Measurements from ENCODE around the gene MAPT.
A peak's percentile ranks its signal among the peaks of the same experiment; 100 is the strongest.
"Not testable (repeated sequence)": the region's sequence is repeated elsewhere in the genome, so short reads cannot be mapped to it uniquely, and the experiment has no call there.

Gene MAPT

DNA sequence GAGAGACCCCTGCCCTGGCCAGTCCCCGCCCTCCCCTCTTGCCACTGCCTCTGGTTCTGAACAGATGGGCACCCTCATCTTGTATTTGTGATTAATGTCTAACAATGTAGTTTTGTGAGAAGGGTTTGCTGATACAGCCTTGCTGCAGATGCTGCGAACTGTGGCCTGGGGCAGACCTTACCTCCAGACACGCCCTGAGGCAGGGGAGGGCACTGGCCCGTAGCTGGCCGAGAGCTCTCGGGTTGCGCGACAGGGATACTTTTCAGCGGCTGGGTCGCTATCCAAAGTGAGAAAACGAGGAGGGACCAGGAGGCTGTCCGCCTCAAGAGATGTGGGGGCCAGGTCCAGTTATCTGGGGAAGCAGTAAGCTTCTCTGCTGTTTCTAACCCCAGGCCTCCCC is 126.6 kb downstream of the MAPT start:
- Histone ChIP-seq H3K4me3 (ENCODE audit: low read depth in 1 of 5, low read length in 5 of 5) (no peak overlapping the region), H3K9me3 (ENCODE audit: control insufficient read depth in 5 of 5, low read length in 5 of 5) (no peaks in the 10 kb centered on the region), H3K36me3 (ENCODE audit: control insufficient read depth in 5 of 5, insufficient read depth in 5 of 5, low read length in 5 of 5) (peaks cover 0 to 28% (median 8%) of the 10 kb centered on the region in 5 donors), H3K27me3 (ENCODE audit: control insufficient read depth in 5 of 5, insufficient read depth in 4 of 5, low read length in 5 of 5) (no peaks in the 10 kb centered on the region), H3K27ac (ENCODE audit: low read depth, low read length) (no peak overlapping the region), H3K9ac (ENCODE audit: low read length in 5 of 5) (no peak overlapping the region), H3K4me1 (ENCODE audit: control insufficient read depth in 5 of 5, insufficient read depth in 5 of 5, low read length in 5 of 5) (peaks cover 4 to 18% (median 12%) of the 10 kb centered on the region in 5 donors)

GRCh38 chr17:46023366-46023765 is 129.0 kb downstream of the MAPT start:
- not testable (repeated sequence) for H3K27me3 ChIP-seq (ENCODE audit: control insufficient read depth in 5 of 5, insufficient read depth in 4 of 5, low read length in 5 of 5); H3K27ac ChIP-seq (ENCODE audit: low read depth, low read length); H3K9me3 ChIP-seq (ENCODE audit: control insufficient read depth in 5 of 5, low read length in 5 of 5); H3K9ac ChIP-seq (ENCODE audit: low read length in 5 of 5); H3K4me3 ChIP-seq (ENCODE audit: low read depth in 1 of 5, low read length in 5 of 5)
- peaks cover 0 to 40% (median 23%) of the 10 kb centered on the region in 5 donors for H3K36me3 ChIP-seq (ENCODE audit: control insufficient read depth in 5 of 5, insufficient read depth in 5 of 5, low read length in 5 of 5)
- H3K4me1 ChIP-seq (ENCODE audit: control insufficient read depth in 5 of 5, insufficient read depth in 5 of 5, low read length in 5 of 5), result peaks cover 6 to 37% (median 21%) of the 10 kb centered on the region in 5 donors

DNA sequence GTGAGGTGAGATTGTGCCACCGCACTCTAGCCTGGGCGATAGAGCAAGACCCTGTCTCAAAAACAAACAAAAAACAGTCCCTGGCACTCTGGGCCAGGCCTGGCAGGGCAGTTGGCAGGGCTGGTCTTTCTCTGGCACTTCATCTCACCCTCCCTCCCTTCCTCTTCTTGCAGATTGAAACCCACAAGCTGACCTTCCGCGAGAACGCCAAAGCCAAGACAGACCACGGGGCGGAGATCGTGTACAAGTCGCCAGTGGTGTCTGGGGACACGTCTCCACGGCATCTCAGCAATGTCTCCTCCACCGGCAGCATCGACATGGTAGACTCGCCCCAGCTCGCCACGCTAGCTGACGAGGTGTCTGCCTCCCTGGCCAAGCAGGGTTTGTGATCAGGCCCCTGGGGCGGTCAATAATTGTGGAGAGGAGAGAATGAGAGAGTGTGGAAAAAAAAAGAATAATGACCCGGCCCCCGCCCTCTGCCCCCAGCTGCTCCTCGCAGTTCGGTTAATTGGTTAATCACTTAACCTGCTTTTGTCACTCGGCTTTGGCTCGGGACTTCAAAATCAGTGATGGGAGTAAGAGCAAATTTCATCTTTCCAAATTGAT is 129.5 kb downstream of the MAPT start:
- Histone ChIP-seq H3K4me1 (ENCODE audit: control insufficient read depth in 5 of 5, insufficient read depth in 5 of 5, low read length in 5 of 5) (peaks cover 6 to 39% (median 19%) of the 10 kb centered on the region in 5 donors), H3K36me3 (ENCODE audit: control insufficient read depth in 5 of 5, insufficient read depth in 5 of 5, low read length in 5 of 5) (peaks cover 0 to 40% (median 26%) of the 10 kb centered on the region in 5 donors), H3K9me3 (ENCODE audit: control insufficient read depth in 5 of 5, low read length in 5 of 5) (no peaks in the 10 kb centered on the region), H3K4me3 (ENCODE audit: low read depth in 1 of 5, low read length in 5 of 5) (no peak overlapping the region), H3K27me3 (ENCODE audit: control insufficient read depth in 5 of 5, insufficient read depth in 4 of 5, low read length in 5 of 5) (no peaks in the 10 kb centered on the region), H3K27ac (ENCODE audit: low read depth, low read length) (no peak overlapping the region), H3K9ac (ENCODE audit: low read length in 5 of 5) (no peak overlapping the region)

- H3K9ac ChIP-seq (ENCODE audit: low read length in 5 of 5), result no peak overlapping the region
- no peak overlapping the region for H3K4me3 ChIP-seq (ENCODE audit: low read depth in 1 of 5, low read length in 5 of 5)
- H3K9me3 ChIP-seq (ENCODE audit: control insufficient read depth in 5 of 5, low read length in 5 of 5), result no peaks in the 10 kb centered on the region
- no peaks in the 10 kb centered on the region for H3K27me3 ChIP-seq (ENCODE audit: control insufficient read depth in 5 of 5, insufficient read depth in 4 of 5, low read length in 5 of 5)
- H3K4me1 ChIP-seq (ENCODE audit: control insufficient read depth in 5 of 5, insufficient read depth in 5 of 5, low read length in 5 of 5), result peaks cover 6 to 39% (median 19%) of the 10 kb centered on the region in 5 donors
- no peak overlapping the region for H3K27ac ChIP-seq (ENCODE audit: low read depth, low read length)
- peaks cover 0 to 40% (median 27%) of the 10 kb centered on the region in 5 donors for H3K36me3 ChIP-seq (ENCODE audit: control insufficient read depth in 5 of 5, insufficient read depth in 5 of 5, low read length in 5 of 5)
These were observed 130.2 kb downstream of the MAPT start for GRCh38 chr17:46024590-46024989.

DNA sequence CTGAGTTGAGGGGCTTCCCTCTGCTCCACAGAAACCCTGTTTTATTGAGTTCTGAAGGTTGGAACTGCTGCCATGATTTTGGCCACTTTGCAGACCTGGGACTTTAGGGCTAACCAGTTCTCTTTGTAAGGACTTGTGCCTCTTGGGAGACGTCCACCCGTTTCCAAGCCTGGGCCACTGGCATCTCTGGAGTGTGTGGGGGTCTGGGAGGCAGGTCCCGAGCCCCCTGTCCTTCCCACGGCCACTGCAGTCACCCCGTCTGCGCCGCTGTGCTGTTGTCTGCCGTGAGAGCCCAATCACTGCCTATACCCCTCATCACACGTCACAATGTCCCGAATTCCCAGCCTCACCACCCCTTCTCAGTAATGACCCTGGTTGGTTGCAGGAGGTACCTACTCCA is 130.7 kb downstream of the MAPT start:
- Histone ChIP-seq H3K27ac (ENCODE audit: low read depth, low read length) (no peak overlapping the region), H3K9me3 (ENCODE audit: control insufficient read depth in 5 of 5, low read length in 5 of 5) (no peaks in the 10 kb centered on the region), H3K27me3 (ENCODE audit: control insufficient read depth in 5 of 5, insufficient read depth in 4 of 5, low read length in 5 of 5) (no peaks in the 10 kb centered on the region), H3K4me3 (ENCODE audit: low read depth in 1 of 5, low read length in 5 of 5) (no peak overlapping the region), H3K4me1 (ENCODE audit: control insufficient read depth in 5 of 5, insufficient read depth in 5 of 5, low read length in 5 of 5) (peaks cover 6 to 38% (median 19%) of the 10 kb centered on the region in 5 donors), H3K9ac (ENCODE audit: low read length in 5 of 5) (no peak overlapping the region), H3K36me3 (ENCODE audit: control insufficient read depth in 5 of 5, insufficient read depth in 5 of 5, low read length in 5 of 5) (peaks cover 0 to 40% (median 29%) of the 10 kb centered on the region in 5 donors)

DNA sequence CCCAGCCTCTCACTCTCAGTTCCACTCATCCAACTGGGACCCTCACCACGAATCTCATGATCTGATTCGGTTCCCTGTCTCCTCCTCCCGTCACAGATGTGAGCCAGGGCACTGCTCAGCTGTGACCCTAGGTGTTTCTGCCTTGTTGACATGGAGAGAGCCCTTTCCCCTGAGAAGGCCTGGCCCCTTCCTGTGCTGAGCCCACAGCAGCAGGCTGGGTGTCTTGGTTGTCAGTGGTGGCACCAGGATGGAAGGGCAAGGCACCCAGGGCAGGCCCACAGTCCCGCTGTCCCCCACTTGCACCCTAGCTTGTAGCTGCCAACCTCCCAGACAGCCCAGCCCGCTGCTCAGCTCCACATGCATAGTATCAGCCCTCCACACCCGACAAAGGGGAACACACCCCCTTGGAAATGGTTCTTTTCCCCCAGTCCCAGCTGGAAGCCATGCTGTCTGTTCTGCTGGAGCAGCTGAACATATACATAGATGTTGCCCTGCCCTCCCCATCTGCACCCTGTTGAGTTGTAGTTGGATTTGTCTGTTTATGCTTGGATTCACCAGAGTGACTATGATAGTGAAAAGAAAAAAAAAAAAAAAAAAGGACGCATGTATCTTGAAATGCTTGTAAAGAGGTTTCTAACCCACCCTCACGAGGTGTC is 131.3 kb downstream of the MAPT start:
- Histone ChIP-seq H3K36me3 (ENCODE audit: control insufficient read depth in 5 of 5, insufficient read depth in 5 of 5, low read length in 5 of 5) (peaks cover 0 to 45% (median 33%) of the 10 kb centered on the region in 5 donors), H3K27ac (ENCODE audit: low read depth, low read length) (no peak overlapping the region), H3K9me3 (ENCODE audit: control insufficient read depth in 5 of 5, low read length in 5 of 5) (no peaks in the 10 kb centered on the region), H3K9ac (ENCODE audit: low read length in 5 of 5) (peak overlapping the region in 1 of 5 donors; percentile 5), H3K4me3 (ENCODE audit: low read depth in 1 of 5, low read length in 5 of 5) (no peak overlapping the region), H3K27me3 (ENCODE audit: control insufficient read depth in 5 of 5, insufficient read depth in 4 of 5, low read length in 5 of 5) (no peaks in the 10 kb centered on the region), H3K4me1 (ENCODE audit: control insufficient read depth in 5 of 5, insufficient read depth in 5 of 5, low read length in 5 of 5) (peaks cover 4 to 35% (median 19%) of the 10 kb centered on the region in 5 donors)

- Histone ChIP-seq H3K4me3 (ENCODE audit: low read depth in 1 of 5, low read length in 5 of 5) (no peak overlapping the region), H3K9ac (ENCODE audit: low read length in 5 of 5) (no peak overlapping the region), H3K36me3 (ENCODE audit: control insufficient read depth in 5 of 5, insufficient read depth in 5 of 5, low read length in 5 of 5) (peaks cover 0 to 53% (median 40%) of the 10 kb centered on the region in 5 donors), H3K27me3 (ENCODE audit: control insufficient read depth in 5 of 5, insufficient read depth in 4 of 5, low read length in 5 of 5) (no peaks in the 10 kb centered on the region), H3K27ac (ENCODE audit: low read depth, low read length) (no peak overlapping the region), H3K9me3 (ENCODE audit: control insufficient read depth in 5 of 5, low read length in 5 of 5) (no peaks in the 10 kb centered on the region), H3K4me1 (ENCODE audit: control insufficient read depth in 5 of 5, insufficient read depth in 5 of 5, low read length in 5 of 5) (peaks cover 4 to 35% (median 19%) of the 10 kb centered on the region in 5 donors)
These were observed 132.1 kb downstream of the MAPT start for GRCh38 chr17:46026166-46027047.

GRCh38 chr17:46027048-46027975 is 133.0 kb downstream of the MAPT start:
- Histone ChIP-seq H3K27ac (ENCODE audit: low read depth, low read length) (no peak overlapping the region), H3K36me3 (ENCODE audit: control insufficient read depth in 5 of 5, insufficient read depth in 5 of 5, low read length in 5 of 5) (peaks cover 1 to 60% (median 50%) of the 10 kb centered on the region in 5 donors), H3K4me1 (ENCODE audit: control insufficient read depth in 5 of 5, insufficient read depth in 5 of 5, low read length in 5 of 5) (peaks cover 4 to 35% (median 19%) of the 10 kb centered on the region in 5 donors)

GRCh38 chr17:46027976-46028325 is 133.6 kb downstream of the MAPT start:
- Histone ChIP-seq H3K4me1 (ENCODE audit: control insufficient read depth in 5 of 5, insufficient read depth in 5 of 5, low read length in 5 of 5) (peaks cover 4 to 35% (median 19%) of the 10 kb centered on the region in 5 donors), H3K4me3 (ENCODE audit: low read depth in 1 of 5, low read length in 5 of 5) (no peak overlapping the region), H3K27me3 (ENCODE audit: control insufficient read depth in 5 of 5, insufficient read depth in 4 of 5, low read length in 5 of 5) (no peaks in the 10 kb centered on the region), H3K9me3 (ENCODE audit: control insufficient read depth in 5 of 5, low read length in 5 of 5) (no peaks in the 10 kb centered on the region), H3K36me3 (ENCODE audit: control insufficient read depth in 5 of 5, insufficient read depth in 5 of 5, low read length in 5 of 5) (peaks cover 4 to 60% (median 50%) of the 10 kb centered on the region in 5 donors), H3K9ac (ENCODE audit: low read length in 5 of 5) (peak overlapping the region in 1 of 5 donors; percentile 27), H3K27ac (ENCODE audit: low read depth, low read length) (no peak overlapping the region)

More at GRCh38 chr17:46027048-46027975, 133.0 kb downstream of the MAPT start:
- H3K27me3 ChIP-seq (ENCODE audit: control insufficient read depth in 5 of 5, insufficient read depth in 4 of 5, low read length in 5 of 5), result no peaks in the 10 kb centered on the region
- H3K9ac ChIP-seq (ENCODE audit: low read length in 5 of 5), result peak overlapping the region in 2 of 5 donors; percentile 14 to 27
- H3K4me3 ChIP-seq (ENCODE audit: low read depth in 1 of 5, low read length in 5 of 5), result no peak overlapping the region
- H3K9me3 ChIP-seq (ENCODE audit: control insufficient read depth in 5 of 5, low read length in 5 of 5), result no peaks in the 10 kb centered on the region

All from subcutaneous abdominal adipose tissue (tissue), 5 donors.